ENCODE measurements around the gene SF3B6.

The SF3B6 gene

DNA sequence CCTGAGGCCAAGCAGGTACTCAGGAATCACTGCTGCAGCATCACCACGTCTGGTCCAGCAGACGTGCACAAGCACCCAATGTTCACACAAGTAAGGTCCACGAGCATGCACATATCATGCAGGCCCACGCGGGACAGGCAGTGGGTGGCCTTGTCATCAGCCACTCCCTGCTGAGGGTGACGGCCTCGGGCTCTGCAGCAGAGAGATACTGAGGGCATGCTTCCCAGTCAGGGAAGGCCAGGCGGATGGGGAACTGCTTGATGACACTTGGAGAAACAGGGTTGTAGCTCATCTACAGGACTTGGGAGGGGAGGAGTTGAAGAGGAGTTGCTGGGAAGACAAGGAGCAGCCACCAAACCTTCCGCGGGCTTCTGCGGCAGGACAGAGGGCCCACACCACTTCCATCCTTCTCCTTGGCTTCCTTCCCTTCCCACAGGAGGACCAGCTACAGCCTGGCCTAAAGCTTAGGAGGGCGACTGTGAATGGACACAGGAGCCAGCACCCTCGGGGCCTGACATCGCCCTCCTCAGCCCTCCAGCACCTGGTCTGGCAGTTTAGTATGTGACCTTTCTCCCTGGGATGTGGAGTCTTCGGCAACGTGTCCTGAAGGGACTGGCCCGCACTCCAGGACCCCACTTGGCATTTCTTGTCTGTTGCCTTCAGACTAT lies 51.0 kb downstream of the SF3B6 start:
- Histone ChIP-seq H3K4me3 (ENCODE audit: low read depth, low read length, poor library complexity, severe bottlenecking) (no peak overlapping the region), H3K36me3 (ENCODE audit: insufficient read depth, low read length) (peaks cover 37% of the 10 kb centered on the region), H4K20me1 (ENCODE audit: insufficient read depth, low read length) (no peaks in the 10 kb centered on the region), H2AFZ (ENCODE audit: low read length) (no peak overlapping the region), H3K9me3 (ENCODE audit: low read length) (no peaks in the 10 kb centered on the region), H3K9ac (ENCODE audit: low read length) (no peak overlapping the region), H3K27ac (ENCODE audit: low read depth, low read length, poor library complexity, severe bottlenecking) (no peak overlapping the region), H3K4me1 (ENCODE audit: insufficient read depth, low read length, severe bottlenecking) (no peaks in the 10 kb centered on the region), H3K4me2 (ENCODE audit: low read length) (no peak overlapping the region), H3F3A (ENCODE audit: insufficient read depth, low read length) (no peaks in the 10 kb centered on the region), H3K9me2 (ENCODE audit: low read depth, low read length) (no peaks in the 10 kb centered on the region), H3K27me3 (ENCODE audit: insufficient read depth, low read length) (no peaks in the 10 kb centered on the region), H3K79me2 (ENCODE audit: insufficient read depth, low read length) (no peaks in the 10 kb centered on the region)
- no peak for TF ChIP-seq EZH2 (IDR thresholded peaks at IDR 0.05; ENCODE audit: borderline replicate concordance, low read length)
- TF ChIP-seq, protein P1, sequence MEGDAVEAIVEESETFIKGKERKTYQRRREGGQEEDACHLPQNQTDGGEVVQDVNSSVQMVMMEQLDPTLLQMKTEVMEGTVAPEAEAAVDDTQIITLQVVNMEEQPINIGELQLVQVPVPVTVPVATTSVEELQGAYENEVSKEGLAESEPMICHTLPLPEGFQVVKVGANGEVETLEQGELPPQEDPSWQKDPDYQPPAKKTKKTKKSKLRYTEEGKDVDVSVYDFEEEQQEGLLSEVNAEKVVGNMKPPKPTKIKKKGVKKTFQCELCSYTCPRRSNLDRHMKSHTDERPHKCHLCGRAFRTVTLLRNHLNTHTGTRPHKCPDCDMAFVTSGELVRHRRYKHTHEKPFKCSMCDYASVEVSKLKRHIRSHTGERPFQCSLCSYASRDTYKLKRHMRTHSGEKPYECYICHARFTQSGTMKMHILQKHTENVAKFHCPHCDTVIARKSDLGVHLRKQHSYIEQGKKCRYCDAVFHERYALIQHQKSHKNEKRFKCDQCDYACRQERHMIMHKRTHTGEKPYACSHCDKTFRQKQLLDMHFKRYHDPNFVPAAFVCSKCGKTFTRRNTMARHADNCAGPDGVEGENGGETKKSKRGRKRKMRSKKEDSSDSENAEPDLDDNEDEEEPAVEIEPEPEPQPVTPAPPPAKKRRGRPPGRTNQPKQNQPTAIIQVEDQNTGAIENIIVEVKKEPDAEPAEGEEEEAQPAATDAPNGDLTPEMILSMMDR (IDR thresholded peaks at IDR 0.05; ENCODE audit: low read length) = no peak

DNA sequence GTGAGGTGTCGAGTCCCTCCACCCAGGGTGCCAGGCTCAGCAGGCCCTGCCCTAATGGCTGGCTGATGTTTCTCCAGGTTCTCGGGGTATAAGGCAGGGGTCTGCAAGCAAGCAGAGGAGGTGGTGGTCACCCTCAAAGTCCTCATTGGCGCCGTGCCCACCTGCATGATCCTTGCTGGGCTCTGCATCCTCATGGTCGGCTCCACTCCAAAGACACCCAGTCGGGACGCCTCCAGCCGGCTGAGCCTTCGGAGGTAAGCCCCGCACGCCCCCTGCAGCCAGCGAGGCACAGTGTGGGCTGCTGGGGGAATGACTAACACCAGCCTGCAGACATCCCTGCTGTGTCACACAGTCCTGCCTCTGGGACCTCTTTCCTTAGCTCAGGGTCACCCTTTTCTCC lies 52.1 kb downstream of the SF3B6 start:
- H3K4me3 ChIP-seq (ENCODE audit: low read depth, low read length, poor library complexity, severe bottlenecking) = no peak overlapping the region
- no peak overlapping the region for H3K9ac ChIP-seq (ENCODE audit: low read length)
- no peak for TF ChIP-seq EZH2 (IDR thresholded peaks at IDR 0.05; ENCODE audit: borderline replicate concordance, low read length)
- TF ChIP-seq, protein P1 (IDR thresholded peaks at IDR 0.05; ENCODE audit: low read length) = peak; percentile 67; the same call in 1 of the 2 replicates
- H4K20me1 ChIP-seq (ENCODE audit: insufficient read depth, low read length) = no peaks in the 10 kb centered on the region
- no peak overlapping the region for H2AFZ ChIP-seq (ENCODE audit: low read length)
- H3K79me2 ChIP-seq (ENCODE audit: insufficient read depth, low read length) = no peaks in the 10 kb centered on the region
- no peaks in the 10 kb centered on the region for H3F3A ChIP-seq (ENCODE audit: insufficient read depth, low read length)
- H3K4me2 ChIP-seq (ENCODE audit: low read length) = no peak overlapping the region
- H3K27me3 ChIP-seq (ENCODE audit: insufficient read depth, low read length) = no peaks in the 10 kb centered on the region
- H3K27ac ChIP-seq (ENCODE audit: low read depth, low read length, poor library complexity, severe bottlenecking) = no peak overlapping the region
- no peaks in the 10 kb centered on the region for H3K4me1 ChIP-seq (ENCODE audit: insufficient read depth, low read length, severe bottlenecking)
- H3K9me3 ChIP-seq (ENCODE audit: low read length) = no peaks in the 10 kb centered on the region
- no peaks in the 10 kb centered on the region for H3K9me2 ChIP-seq (ENCODE audit: low read depth, low read length)
- peaks cover 26% of the 10 kb centered on the region; the same call in 1 of the 2 replicates for H3K36me3 ChIP-seq (ENCODE audit: insufficient read depth, low read length)

DNA sequence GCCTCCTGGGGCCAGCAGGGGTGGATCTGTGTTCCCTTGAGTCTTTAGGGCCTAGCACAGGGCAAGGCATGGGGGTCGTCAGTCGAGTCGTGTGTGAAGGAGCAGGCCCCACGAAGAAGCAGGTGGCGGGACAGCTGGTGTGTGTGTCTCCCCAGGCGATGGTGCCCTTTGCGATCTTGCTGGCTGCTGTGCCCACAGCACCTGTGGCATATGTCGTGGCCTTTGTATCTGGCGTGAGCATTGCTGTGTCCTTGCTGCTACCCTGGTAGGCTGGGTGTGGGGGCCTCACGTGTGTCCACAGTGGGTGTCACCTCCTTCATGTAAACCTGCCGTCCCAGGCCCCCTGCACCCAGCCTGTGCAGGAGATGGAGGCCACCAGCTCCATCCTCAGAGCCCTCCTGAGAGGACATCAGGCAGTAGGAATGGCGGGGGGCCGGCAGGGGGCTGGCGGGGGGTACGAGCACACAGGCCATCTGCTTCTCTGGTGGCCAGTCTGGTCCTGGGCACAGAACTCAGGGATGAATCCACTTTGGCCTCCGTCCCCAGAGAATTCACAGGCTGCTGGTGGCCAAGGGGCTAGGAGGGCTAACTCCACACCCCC lies 53.1 kb downstream of the SF3B6 start:
- H2AFZ ChIP-seq (ENCODE audit: low read length) = no peak overlapping the region
- H3K9ac ChIP-seq (ENCODE audit: low read length) = no peak overlapping the region
- H3F3A ChIP-seq (ENCODE audit: insufficient read depth, low read length) = no peaks in the 10 kb centered on the region
- TF ChIP-seq EZH2 (IDR thresholded peaks at IDR 0.05; ENCODE audit: borderline replicate concordance, low read length) = no peak
- TF ChIP-seq, protein P1 (IDR thresholded peaks at IDR 0.05; ENCODE audit: low read length) = no peak
- no peaks in the 10 kb centered on the region for H3K9me2 ChIP-seq (ENCODE audit: low read depth, low read length)
- H3K79me2 ChIP-seq (ENCODE audit: insufficient read depth, low read length) = no peaks in the 10 kb centered on the region
- no peaks in the 10 kb centered on the region for H3K27me3 ChIP-seq (ENCODE audit: insufficient read depth, low read length)
- no peak overlapping the region for H3K4me2 ChIP-seq (ENCODE audit: low read length)
- no peaks in the 10 kb centered on the region for H4K20me1 ChIP-seq (ENCODE audit: insufficient read depth, low read length)
- no peak overlapping the region for H3K4me3 ChIP-seq (ENCODE audit: low read depth, low read length, poor library complexity, severe bottlenecking)
- H3K4me1 ChIP-seq (ENCODE audit: insufficient read depth, low read length, severe bottlenecking) = no peaks in the 10 kb centered on the region
- no peak overlapping the region for H3K27ac ChIP-seq (ENCODE audit: low read depth, low read length, poor library complexity, severe bottlenecking)
- H3K9me3 ChIP-seq (ENCODE audit: low read length) = no peaks in the 10 kb centered on the region
- peaks cover 24% of the 10 kb centered on the region; the same call in 1 of the 2 replicates for H3K36me3 ChIP-seq (ENCODE audit: insufficient read depth, low read length)

Measured in OCI-LY1 (cell line).